Putamen (tissue), 1 donor: ENCODE measurements around the gene ANKRD24.
"Not testable (repeated sequence)": the region's sequence is repeated elsewhere in the genome, so short reads cannot be mapped to it uniquely, and the experiment has no call there.

Experiments used
- DNase-seq: peaks from one replicate; pipeline ENCODE4 v3.0.0-alpha.2; 2016; ENCODE audit warnings: low spot score

ANKRD24 gene

GRCh38 chr19:4197625-4198466 is 15.4 kb downstream of the ANKRD24 start:
- DNase-seq, result no peak

- DNase-seq, result peak; percentile 46
Measured at GRCh38 chr19:4198467-4199126, 16.1 kb downstream of the ANKRD24 start.

GRCh38 chr19:4199699-4200293 is 17.3 kb downstream of the ANKRD24 start:
- DNase-seq, result no peak

- DNase-seq, result no peak
Measured at GRCh38 chr19:4200940-4201542, 18.6 kb downstream of the ANKRD24 start.

GRCh38 chr19:4201798-4202197 is 19.3 kb downstream of the ANKRD24 start:
- DNase-seq, result no peak

- no peak for DNase-seq
Measured at GRCh38 chr19:4206818-4207484, 24.5 kb downstream of the ANKRD24 start.

- no peak for DNase-seq
Measured at GRCh38 chr19:4208385-4209094, 26.1 kb downstream of the ANKRD24 start.

GRCh38 chr19:4210166-4210731 is 27.8 kb downstream of the ANKRD24 start:
- DNase-seq, result no peak

GRCh38 chr19:4213116-4213515 is 30.6 kb downstream of the ANKRD24 start:
- DNase-seq, result no peak

GRCh38 chr19:4215807-4216206 is 33.3 kb downstream of the ANKRD24 start:
- DNase-seq, result no peak

GRCh38 chr19:4216846-4217245 is 34.4 kb downstream of the ANKRD24 start:
- no peak for DNase-seq

GRCh38 chr19:4217429-4218264 is 35.2 kb downstream of the ANKRD24 start:
- DNase-seq, result no peak

- not testable (repeated sequence) for DNase-seq
Measured at GRCh38 chr19:4218523-4218922, 36.0 kb downstream of the ANKRD24 start.

GRCh38 chr19:4220188-4220587 is 37.7 kb downstream of the ANKRD24 start:
- DNase-seq, result no peak

GRCh38 chr19:4224470-4224869 is 42.0 kb downstream of the ANKRD24 start:
- no peak for DNase-seq

GRCh38 chr19:4225885-4226284 is 43.4 kb downstream of the ANKRD24 start:
- no peak for DNase-seq

GRCh38 chr19:4227771-4228170 is 45.3 kb downstream of the ANKRD24 start:
- no peak for DNase-seq

- no peak for DNase-seq
Measured at GRCh38 chr19:4228765-4229178, 46.3 kb downstream of the ANKRD24 start.

GRCh38 chr19:4229179-4229931 is 46.9 kb downstream of the ANKRD24 start, which contains the start of gene EBI3:
EBI3 (plus strand) TSS chr19:4229523; CDS start chr19:4229551, 28 bp downstream.
- DNase-seq, result no peak
